Colonic mucosa (tissue), 4 donors: Measurements from ENCODE around the gene ZBTB45. TPM values are rescaled to one million over a fixed set of nuclear protein-coding genes. Genes with fewer than 3 reads are reported as not detected.

Experiments
- DNase-seq: peaks from one replicate; pipeline ENCODE4 v3.0.0-alpha.2; 2020
- H3K27ac ChIP-seq: fragments of 200-600 bp; one replicate; pipeline ENCODE4 v1.8.0; 2021
- H3K27me3 ChIP-seq: fragments of 200-600 bp; one replicate; pipeline ENCODE4 v1.8.0; 2021
- H3K36me3 ChIP-seq: fragments of 200-600 bp; one replicate; pipeline ENCODE4 v1.8.0; 2021
- H3K4me1 ChIP-seq: fragments of 200-600 bp; one replicate; pipeline ENCODE4 v1.8.0; 2021; ENCODE audit warnings: mild to moderate bottlenecking
- H3K4me3 ChIP-seq: fragments of 200-600 bp; one replicate; pipeline ENCODE4 v1.8.0; 2021
- H3K9ac ChIP-seq, 2 donors: one replicate each; pipeline ENCODE4 v1.7.0; 2013; ENCODE audit warnings: control low read depth in 2 of 2, low read depth in 2 of 2, low read length in 2 of 2
- H3K9me3 ChIP-seq: fragments of 200-600 bp; one replicate; pipeline ENCODE4 v1.8.0; 2021
- intact Hi-C: fragments of 100-400 bp; cut with DNase I; formaldehyde crosslinking; loops from one replicate; pipeline ENCODE4 v1.14.1; 2022
- total RNA-seq, 2 donors: library from RNA; stranded (reverse); fragmentation: NEBNext Ultra II Directional in 1 of 2; extraction: Animal tissue kit (Norgen Biotek cat#: 25700) in 1 of 2; gene quantifications; one replicate each; pipeline ENCODE4 v1.2.1, GENCODE V29; 2021
- TF ChIP-seq, protein P1 (sequence below): fragments of 200-600 bp; IDR thresholded peaks from one replicate; pipeline ENCODE4 v1.8.0; 2022; ENCODE audit warnings: antibody characterized with exemption, mild to moderate bottlenecking
- donor health status: healthy.
- donor health status: DM: no; HTN: no; CAD: no.
- donor health status: DM: no; HTN: no; CAD: no.

ZBTB45 gene
- total RNA-seq, 2 donors from 2014 or later: 13.5 to 20.2 TPM

GRCh38 chr19:58516964-58517833, 2.4 kb downstream of the ZBTB45 start:
- Histone ChIP-seq H3K4me1 (peaks cover 5% of the 10 kb centered on the region), H3K27me3 (no peaks in the 10 kb centered on the region), H3K9ac (no peak overlapping the region), H3K9me3 (no peaks in the 10 kb centered on the region), H3K36me3 (peaks cover 6% of the 10 kb centered on the region), H3K27ac (no peak overlapping the region), H3K4me3 (no peak overlapping the region)
- DNase-seq: no peak
- TF ChIP-seq, protein P1, sequence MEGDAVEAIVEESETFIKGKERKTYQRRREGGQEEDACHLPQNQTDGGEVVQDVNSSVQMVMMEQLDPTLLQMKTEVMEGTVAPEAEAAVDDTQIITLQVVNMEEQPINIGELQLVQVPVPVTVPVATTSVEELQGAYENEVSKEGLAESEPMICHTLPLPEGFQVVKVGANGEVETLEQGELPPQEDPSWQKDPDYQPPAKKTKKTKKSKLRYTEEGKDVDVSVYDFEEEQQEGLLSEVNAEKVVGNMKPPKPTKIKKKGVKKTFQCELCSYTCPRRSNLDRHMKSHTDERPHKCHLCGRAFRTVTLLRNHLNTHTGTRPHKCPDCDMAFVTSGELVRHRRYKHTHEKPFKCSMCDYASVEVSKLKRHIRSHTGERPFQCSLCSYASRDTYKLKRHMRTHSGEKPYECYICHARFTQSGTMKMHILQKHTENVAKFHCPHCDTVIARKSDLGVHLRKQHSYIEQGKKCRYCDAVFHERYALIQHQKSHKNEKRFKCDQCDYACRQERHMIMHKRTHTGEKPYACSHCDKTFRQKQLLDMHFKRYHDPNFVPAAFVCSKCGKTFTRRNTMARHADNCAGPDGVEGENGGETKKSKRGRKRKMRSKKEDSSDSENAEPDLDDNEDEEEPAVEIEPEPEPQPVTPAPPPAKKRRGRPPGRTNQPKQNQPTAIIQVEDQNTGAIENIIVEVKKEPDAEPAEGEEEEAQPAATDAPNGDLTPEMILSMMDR: no peak
- intact Hi-C loops: no loop called here

DNA sequence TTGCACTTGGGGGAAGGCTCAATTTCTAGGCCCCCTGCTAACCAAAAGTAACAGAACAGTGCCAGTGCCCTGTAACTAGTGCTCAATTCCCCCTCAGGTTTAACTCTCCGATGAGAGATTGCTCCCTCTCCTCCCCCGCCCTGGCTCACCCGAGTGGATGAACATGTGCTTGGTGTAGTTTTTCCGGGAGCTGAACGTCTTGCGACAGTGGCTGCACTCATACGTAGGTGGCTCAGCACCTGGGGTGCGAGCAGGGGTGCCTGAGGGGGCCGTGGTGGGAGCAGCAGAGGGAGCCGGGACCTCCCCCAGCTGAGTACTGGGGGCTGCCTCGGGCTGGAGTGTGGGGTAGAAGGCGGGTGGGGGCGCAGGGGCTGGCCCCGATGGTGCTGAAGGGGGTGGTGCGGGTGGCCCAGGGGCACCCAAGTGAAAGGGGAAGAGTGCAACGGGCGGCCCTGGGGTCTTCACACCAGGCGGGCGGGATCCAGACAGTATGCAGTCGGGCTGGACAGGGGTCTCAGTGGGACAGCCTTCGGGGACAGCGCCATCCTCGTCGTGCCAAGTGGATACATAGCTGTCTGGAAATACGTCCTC, 3.3 kb downstream of the ZBTB45 start:
- peaks cover 6% of the 10 kb centered on the region for H3K36me3 ChIP-seq
- H3K4me1 ChIP-seq: peaks cover 5% of the 10 kb centered on the region
- TF ChIP-seq, protein P1: no peak

DNA sequence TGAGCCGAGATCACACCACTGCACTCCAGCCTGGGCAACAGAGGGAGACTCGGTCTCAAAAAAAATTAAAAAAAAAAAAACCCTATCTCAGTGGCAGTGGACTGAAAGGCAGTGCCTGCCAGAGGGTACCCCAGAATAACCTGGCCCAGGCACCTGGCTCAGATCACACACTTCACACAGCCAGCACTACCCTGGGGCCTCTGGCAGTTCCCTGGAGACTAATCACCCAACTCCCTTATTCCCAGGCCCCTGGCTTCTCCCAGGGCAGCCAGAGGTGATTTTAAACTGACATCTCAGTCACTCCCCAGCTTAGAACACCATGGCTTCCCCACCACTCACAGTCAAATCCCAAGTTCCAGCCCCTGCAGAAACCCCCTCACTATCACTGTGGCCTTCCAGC, 4.4 kb downstream of the ZBTB45 start:
- no peak overlapping the region for H3K4me3 ChIP-seq
- no peak overlapping the region for H3K9ac ChIP-seq
- peaks cover 6% of the 10 kb centered on the region for H3K36me3 ChIP-seq

More for the DNA sequence above, 3.3 kb downstream of the ZBTB45 start:
- Histone ChIP-seq H3K9ac (no peak overlapping the region), H3K4me3 (no peak overlapping the region), H3K27me3 (no peaks in the 10 kb centered on the region), H3K27ac (no peak overlapping the region), H3K9me3 (no peaks in the 10 kb centered on the region)
- DNase-seq: no peak
- intact Hi-C loops: no loop called here

GRCh38 chr19:58514564-58515022, 5.0 kb downstream of the ZBTB45 start:
- no peak for DNase-seq
- H3K4me1 ChIP-seq: peaks cover 5% of the 10 kb centered on the region

More for the DNA sequence above, 4.4 kb downstream of the ZBTB45 start:
- Histone ChIP-seq H3K27me3 (no peaks in the 10 kb centered on the region), H3K9me3 (no peaks in the 10 kb centered on the region), H3K4me1 (peaks cover 5% of the 10 kb centered on the region), H3K27ac (no peak overlapping the region)
- intact Hi-C loops: no loop called here
- TF ChIP-seq, protein P1: no peak
- DNase-seq: no peak

More at GRCh38 chr19:58514564-58515022, 5.0 kb downstream of the ZBTB45 start:
- intact Hi-C loops: no loop called here
- H3K27me3 ChIP-seq: no peaks in the 10 kb centered on the region
- TF ChIP-seq, protein P1: no peak
- H3K9ac ChIP-seq: peak overlapping the region in 1 of 2 donors; percentile 57
- no peak overlapping the region for H3K27ac ChIP-seq
- H3K36me3 ChIP-seq: peaks cover 6% of the 10 kb centered on the region
- H3K4me3 ChIP-seq: peak overlapping the region; percentile 40
- H3K9me3 ChIP-seq: no peaks in the 10 kb centered on the region
